T-helper 9 cell (primary cell): ENCODE results near the gene TAGLN3.

Source experiments
- DNase-seq: peaks from one replicate; pipeline ENCODE4 v3.0.0-alpha.2; 2020

The TAGLN3 gene

DNA sequence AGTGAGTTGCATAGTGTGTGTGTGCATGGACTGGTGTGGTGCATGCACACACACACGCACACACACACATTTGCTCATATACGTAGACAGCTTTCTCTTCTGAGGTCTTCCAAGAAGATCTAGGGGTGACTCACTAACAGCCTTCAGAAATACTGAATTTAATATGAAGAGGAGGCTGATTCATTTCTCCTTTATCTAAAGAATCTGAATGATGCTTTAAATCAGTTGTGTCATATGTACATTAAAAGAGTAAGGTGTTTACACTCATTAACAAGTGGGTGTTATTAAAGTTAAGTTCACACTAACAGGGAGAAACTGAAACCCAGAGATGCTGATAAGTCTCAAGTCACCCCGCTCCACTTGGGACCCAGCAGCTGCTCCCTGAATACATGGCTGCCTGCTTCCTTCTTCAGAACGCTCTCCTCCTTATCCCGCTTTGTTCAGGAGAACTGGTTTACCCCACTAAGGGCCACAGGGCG, 57.8 kb downstream of the TAGLN3 start:
- no peak for DNase-seq

- DNase-seq = no peak
These were observed 60.8 kb downstream of the TAGLN3 start for GRCh38 chr3:112059497-112059896.

DNA sequence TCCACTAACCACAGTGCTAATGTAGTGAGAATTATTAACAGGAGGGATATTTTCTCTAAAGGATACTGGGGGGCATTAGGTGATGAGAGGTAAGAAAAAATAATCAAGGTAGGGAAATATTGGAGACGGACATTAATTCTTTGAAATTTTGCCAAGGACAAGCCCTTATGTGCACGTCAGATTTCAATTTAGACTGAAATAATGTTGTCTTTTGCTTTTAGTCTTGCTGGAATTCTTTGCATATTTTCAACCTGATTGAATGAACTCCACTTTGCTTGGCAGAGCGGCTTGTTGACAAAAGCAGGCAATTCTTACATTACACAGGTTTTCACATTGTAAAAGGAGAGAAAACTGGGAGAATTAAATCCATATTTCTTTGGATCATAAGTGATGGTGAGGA, 62.4 kb downstream of the TAGLN3 start:
- no peak for DNase-seq
